Measurements from ENCODE around the gene NEK1.

DNA sequence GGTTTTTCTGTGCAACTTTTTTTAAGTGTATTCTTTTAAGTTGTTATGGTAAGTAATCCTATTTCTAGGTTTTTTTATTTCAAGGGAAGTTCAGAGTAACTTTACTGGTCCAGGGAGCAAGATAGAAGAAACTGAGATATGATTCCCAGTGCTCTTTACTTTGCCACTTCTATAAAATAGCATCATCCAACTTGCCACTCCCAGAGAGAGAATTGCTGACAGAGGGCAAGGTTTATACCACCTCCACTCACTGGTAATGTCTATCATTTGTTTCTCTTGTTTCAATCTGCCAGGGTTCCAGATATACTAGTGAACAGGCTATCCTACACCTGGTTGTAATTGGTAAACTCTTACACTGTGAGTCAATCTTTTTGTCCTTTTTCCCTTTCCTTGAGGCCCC is 4.5 kb upstream of the NEK1 start:
- no peak for TF ChIP-seq EZH2phosphoT487 (IDR thresholded peaks at IDR 0.05; ENCODE audit: insufficient read depth, low read depth)
- TF ChIP-seq EZH2 (IDR thresholded peaks at IDR 0.05; ENCODE audit: insufficient read depth, poor library complexity, severe bottlenecking), result no peak
